Psoas muscle (tissue), 8 donors: ENCODE data around the gene PTPRD. TPM values are rescaled to one million over a fixed set of nuclear protein-coding genes. Genes with fewer than 3 reads are reported as not detected.

Experiments used
- ATAC-seq, 4 donors: fragments of 200-7000 bp; cut with Tn5 transposase; one replicate each; pipeline ENCODE4 v1.9.1; 2020; ENCODE audit warnings: moderate library complexity in 3 of 4, mild to moderate bottlenecking in 2 of 4
- DNase-seq, 2 donors: peaks; one replicate each; pipeline ENCODE4 v3.0.0-alpha.2; 2020
- H3K27ac ChIP-seq: fragments of 200-600 bp; one replicate; pipeline ENCODE4 v1.8.0; 2022
- H3K27me3 ChIP-seq, 3 donors: fragments of 200-600 bp in 1 of 3; one replicate each; pipeline versions ENCODE4 v1.6.1 to v1.8.0; 2013 to 2022; ENCODE audit warnings: low read length in 2 of 3, mild to moderate bottlenecking in 2 of 3, moderate library complexity in 1 of 3; ENCODE audit not compliant: insufficient read depth in 3 of 3
- H3K36me3 ChIP-seq, 2 donors: fragments of 200-600 bp in 1 of 2; one replicate each; pipeline versions ENCODE4 v1.6.1 to v1.8.0; 2013 to 2022; ENCODE audit warnings: low read depth in 1 of 2, mild to moderate bottlenecking in 1 of 2, moderate library complexity in 1 of 2; ENCODE audit not compliant: insufficient read depth in 1 of 2
- H3K4me1 ChIP-seq: fragments of 200-600 bp; one replicate; pipeline ENCODE4 v1.8.0; 2022
- H3K4me3 ChIP-seq: fragments of 200-600 bp; one replicate; pipeline ENCODE4 v1.8.0; 2022; ENCODE audit warnings: mild to moderate bottlenecking
- H3K9me3 ChIP-seq: fragments of 200-600 bp; one replicate; pipeline ENCODE4 v1.8.0; 2022
- WGBS, 3 donors: extraction: QIAGEN DNeasy Blood & Tissue Kit; methylation state at CpG; one replicate each; pipeline versions ENCODE4 v1.1.6 to v1.1.7; 2013; 5-methylcytosine and 5-hydroxymethylcytosine counted together
- intact Hi-C, 2 donors: fragments of 100-400 bp; cut with DNase I; formaldehyde crosslinking; loops; one replicate each; pipeline versions ENCODE4 v1.11.0 to v1.14.2; 2022
- polyA plus RNA-seq, 3 donors: library from polyadenylated mRNA; stranded (reverse); fragments of 200-250 nt; gene quantifications; one replicate each; pipeline ENCODE4 v1.2.3, GENCODE V29; 2013
- total RNA-seq, 4 donors: library from RNA; stranded (reverse); fragmentation: NEBNext Ultra II Directional in 2 of 4; extraction: Animal tissue kit (Norgen Biotek cat#: 25700) in 2 of 4; gene quantifications; one replicate each; pipeline versions ENCODE4 v1.2.1 to v1.2.4, GENCODE V29; 2021 to 2023
- TF ChIP-seq, protein P1 (sequence below): fragments of 200-600 bp; IDR thresholded peaks from one replicate; pipeline ENCODE4 v1.8.0; 2022; ENCODE audit warnings: antibody characterized with exemption
- donor health status: healthy with polysubstance abuse.
- donor health status: DM: no; HTN: no; CAD: no; lungs with moderate emphysema.
- donor health status: Bipolar disorder and iron deficiency.
- donor health status: healthy.
- donor health status: DM: yes; HTN: yes; CAD: no.
- donor health status: DM: no; HTN: no; CAD: no.
- donor health status: DM: no; HTN: no; CAD: no.
- donor health status: DM: yes; HTN: yes; CAD: no.

Gene PTPRD
- total and polyA plus RNA-seq, 7 donors: 0.44 to 3.1 (median 0.91) TPM

DNA sequence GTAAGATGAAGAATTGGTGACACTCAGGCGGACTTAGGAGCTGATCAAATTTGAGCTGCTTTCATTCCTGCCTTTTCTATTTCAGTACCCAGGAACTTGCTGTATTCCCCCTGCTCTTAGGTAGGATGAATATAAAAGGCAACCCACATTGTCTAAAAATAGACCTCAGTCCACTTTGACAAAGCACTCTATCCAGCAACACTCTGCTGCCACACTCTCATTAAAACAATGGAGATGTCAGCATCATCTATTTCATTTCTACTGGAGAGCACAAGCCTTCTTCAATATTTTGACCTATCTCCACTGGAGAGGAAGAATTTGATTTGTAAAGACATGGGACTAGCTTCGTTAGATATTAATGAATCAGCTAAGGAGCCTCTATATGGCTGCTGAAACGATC lies 468.4 kb downstream of the PTPRD start:
- 64 to 72% (median 70%) methylated on average over 3 of the region's 3 CpGs for WGBS, 3 donors
- Histone ChIP-seq H3K4me3 (no peak overlapping the region), H3K9me3 (no peaks in the 10 kb centered on the region), H3K27me3 (no peaks in the 10 kb centered on the region), H3K36me3 (no peaks in the 10 kb centered on the region), H3K4me1 (no peaks in the 10 kb centered on the region), H3K27ac (no peak overlapping the region)
- DNase-seq: no peak
- intact Hi-C loops: no loop called here
- no peak for ATAC-seq
- TF ChIP-seq, protein P1, sequence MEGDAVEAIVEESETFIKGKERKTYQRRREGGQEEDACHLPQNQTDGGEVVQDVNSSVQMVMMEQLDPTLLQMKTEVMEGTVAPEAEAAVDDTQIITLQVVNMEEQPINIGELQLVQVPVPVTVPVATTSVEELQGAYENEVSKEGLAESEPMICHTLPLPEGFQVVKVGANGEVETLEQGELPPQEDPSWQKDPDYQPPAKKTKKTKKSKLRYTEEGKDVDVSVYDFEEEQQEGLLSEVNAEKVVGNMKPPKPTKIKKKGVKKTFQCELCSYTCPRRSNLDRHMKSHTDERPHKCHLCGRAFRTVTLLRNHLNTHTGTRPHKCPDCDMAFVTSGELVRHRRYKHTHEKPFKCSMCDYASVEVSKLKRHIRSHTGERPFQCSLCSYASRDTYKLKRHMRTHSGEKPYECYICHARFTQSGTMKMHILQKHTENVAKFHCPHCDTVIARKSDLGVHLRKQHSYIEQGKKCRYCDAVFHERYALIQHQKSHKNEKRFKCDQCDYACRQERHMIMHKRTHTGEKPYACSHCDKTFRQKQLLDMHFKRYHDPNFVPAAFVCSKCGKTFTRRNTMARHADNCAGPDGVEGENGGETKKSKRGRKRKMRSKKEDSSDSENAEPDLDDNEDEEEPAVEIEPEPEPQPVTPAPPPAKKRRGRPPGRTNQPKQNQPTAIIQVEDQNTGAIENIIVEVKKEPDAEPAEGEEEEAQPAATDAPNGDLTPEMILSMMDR: no peak

DNA sequence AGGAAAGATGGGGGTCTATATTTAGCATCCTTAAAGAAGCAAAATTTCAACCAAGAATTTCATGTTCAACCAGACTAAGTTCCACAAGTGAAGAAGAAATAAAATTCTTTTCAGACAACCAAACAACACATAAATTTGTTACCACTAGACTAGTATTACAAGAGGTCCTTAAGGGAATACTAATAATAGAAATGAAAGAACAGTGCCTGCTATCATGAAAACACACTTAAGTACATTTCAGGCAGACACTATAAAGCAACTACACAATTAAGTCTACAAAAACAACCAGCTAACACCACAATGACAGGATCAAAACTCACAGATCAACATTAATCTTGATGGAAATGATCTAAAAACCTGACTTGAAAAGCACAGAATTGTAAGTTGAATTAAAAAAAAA lies 477.2 kb downstream of the PTPRD start:
- Histone ChIP-seq H3K4me3 (no peak overlapping the region), H3K9me3 (no peaks in the 10 kb centered on the region), H3K4me1 (no peaks in the 10 kb centered on the region), H3K36me3 (no peaks in the 10 kb centered on the region), H3K27me3 (no peaks in the 10 kb centered on the region), H3K27ac (no peak overlapping the region)
- DNase-seq: no peak
- intact Hi-C loops: no loop called here
- TF ChIP-seq, protein P1: no peak
- no peak for ATAC-seq

DNA sequence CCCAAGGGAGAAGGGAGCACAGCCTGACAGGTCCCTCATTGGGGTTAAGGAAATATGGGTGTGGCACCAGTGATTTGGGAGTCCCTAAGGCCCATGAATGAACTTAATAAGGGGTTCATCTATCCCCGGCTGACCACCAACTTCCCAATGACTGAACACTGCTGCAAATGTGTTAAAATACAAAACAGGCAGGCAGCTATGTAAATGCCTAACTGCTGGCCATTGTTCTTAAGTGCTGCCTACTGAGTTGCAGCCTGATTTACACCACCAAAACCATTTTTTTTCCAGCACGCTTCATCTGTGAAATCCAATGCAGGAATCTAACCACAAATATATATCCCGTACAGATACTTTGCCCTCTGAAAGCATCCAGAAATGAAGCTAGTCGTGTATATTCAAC lies 478.5 kb downstream of the PTPRD start:
- WGBS, 3 donors: 76 to 80% (median 77%) methylated on average over 4 of the region's 4 CpGs

DNA sequence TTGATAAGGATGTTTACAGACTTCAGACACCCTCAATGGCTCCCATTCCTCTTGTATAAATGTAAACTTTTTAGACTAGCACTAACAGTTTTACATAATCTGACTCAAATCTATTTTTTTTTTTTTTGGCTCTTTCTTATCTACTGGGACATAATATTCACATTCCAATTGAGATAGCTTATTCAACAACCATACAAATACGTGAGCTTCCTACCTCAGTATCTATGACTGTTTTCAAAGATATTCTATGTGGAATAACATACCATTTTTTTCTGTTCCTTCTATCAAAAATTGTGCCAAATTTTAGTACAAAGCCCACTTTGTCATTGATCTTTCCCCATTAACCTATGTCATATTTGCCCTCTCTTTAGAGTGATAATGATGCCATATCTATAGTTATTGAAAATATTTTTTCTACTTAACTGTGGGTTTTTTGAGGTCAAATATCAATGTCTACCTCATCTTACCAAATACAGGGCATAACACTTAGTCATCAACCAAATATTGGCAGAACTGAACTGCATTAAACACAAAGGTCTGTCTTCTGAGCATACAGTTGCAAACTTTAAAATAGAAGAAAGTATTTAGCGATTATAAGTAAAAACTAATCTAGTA lies 482.6 kb downstream of the PTPRD start:
- H3K9me3 ChIP-seq: no peaks in the 10 kb centered on the region
- no peaks in the 10 kb centered on the region for H3K27me3 ChIP-seq
- H3K4me3 ChIP-seq: no peak overlapping the region
- no peaks in the 10 kb centered on the region for H3K36me3 ChIP-seq
- 73 to 80% (median 77%) methylated on average over 2 of the region's 2 CpGs for WGBS, 3 donors
- ATAC-seq (no peak), DNase-seq (no peak)
- TF ChIP-seq, protein P1: no peak
- intact Hi-C loops: no loop called here
- H3K27ac ChIP-seq: no peak overlapping the region
- H3K4me1 ChIP-seq: no peaks in the 10 kb centered on the region

More for the DNA sequence above, 478.5 kb downstream of the PTPRD start:
- Histone ChIP-seq H3K36me3 (no peaks in the 10 kb centered on the region), H3K4me1 (no peaks in the 10 kb centered on the region), H3K27ac (no peak overlapping the region), H3K9me3 (no peaks in the 10 kb centered on the region), H3K4me3 (no peak overlapping the region), H3K27me3 (no peaks in the 10 kb centered on the region)
- intact Hi-C loops: no loop called here
- TF ChIP-seq, protein P1: no peak
- ATAC-seq (no peak), DNase-seq (no peak)

DNA sequence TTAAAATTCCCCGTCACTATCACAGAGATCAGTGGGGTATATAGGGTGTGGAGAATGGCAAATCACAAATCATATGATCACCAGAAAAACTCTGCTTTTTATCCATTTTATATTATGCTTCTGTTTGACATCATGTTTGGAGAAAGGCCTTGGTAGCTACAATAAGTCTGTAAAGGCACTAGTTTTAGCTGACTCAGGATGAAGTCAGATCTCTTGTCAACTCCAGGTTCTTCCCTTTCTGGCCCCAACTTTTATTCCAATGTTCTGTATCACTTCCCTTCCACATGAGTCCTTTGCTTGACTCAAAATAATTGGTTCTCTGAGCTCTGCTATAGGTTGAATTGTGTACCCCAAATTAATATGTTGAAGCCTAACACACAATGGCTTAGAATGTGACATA lies 484.9 kb downstream of the PTPRD start:
- Histone ChIP-seq H3K27ac (no peak overlapping the region), H3K4me1 (no peaks in the 10 kb centered on the region), H3K36me3 (no peaks in the 10 kb centered on the region), H3K27me3 (no peaks in the 10 kb centered on the region), H3K4me3 (no peak overlapping the region), H3K9me3 (no peaks in the 10 kb centered on the region)
- DNase-seq (no peak), ATAC-seq (no peak)
- intact Hi-C loops: no loop called here
- TF ChIP-seq, protein P1: no peak
- 82 to 88% (median 83%) methylated on average over 1 of the region's 1 CpG for WGBS, 3 donors
